Activated CD4-positive, alpha-beta T cell treated with anti-CD3 and anti-CD28 coated beads, Interleukin-2, amount 10 ng/mL, durations not matched to agents 24 days and 14 days (primary cell): Measurements from ENCODE around the gene FOXK1. TPM values are rescaled to one million over a fixed set of nuclear protein-coding genes. Genes with fewer than 3 reads are reported as not detected.

Source experiments
- DNase-seq: peaks from one replicate; pipeline ENCODE4 v3.0.0; 2022
- H3K27ac Mint-ChIP-seq: one replicate; pipeline ENCODE4 v1.8.0; 2022; ENCODE audit warnings: mild to moderate bottlenecking, mixed read lengths
- H3K27me3 Mint-ChIP-seq: one replicate; pipeline ENCODE4 v1.8.0; 2022; ENCODE audit warnings: mixed read lengths
- H3K36me3 Mint-ChIP-seq: one replicate; pipeline ENCODE4 v1.8.0; 2022; ENCODE audit warnings: low read depth, mild to moderate bottlenecking, mixed read lengths
- H3K4me1 Mint-ChIP-seq: one replicate; pipeline ENCODE4 v1.8.0; 2021; ENCODE audit warnings: mixed read lengths
- H3K4me3 Mint-ChIP-seq: one replicate; pipeline ENCODE4 v1.8.0; 2022; ENCODE audit warnings: mild to moderate bottlenecking, moderate library complexity, mixed read lengths
- H3K9me3 Mint-ChIP-seq: one replicate; pipeline ENCODE4 v1.8.0; 2021; ENCODE audit warnings: mixed read lengths
- intact Hi-C: fragments of 100-400 bp; cut with micrococcal nuclease; formaldehyde crosslinking; loops from one replicate; pipeline ENCODE4 v1.15.1; 2023
- total RNA-seq: library from RNA; stranded (reverse); gene quantifications from 2 replicates; pipeline ENCODE4 v1.2.3, GENCODE V29; 2022

The FOXK1 gene
- total RNA-seq, 1 donor from 2014 or later, result 36.6 TPM

- intact Hi-C loops, result no loop called here
- Mint-ChIP-seq H3K36me3 (peaks cover 11% of the 10 kb centered on the region), H3K4me3 (peak overlapping the region; percentile 58), H3K4me1 (peaks cover 29% of the 10 kb centered on the region), H3K9me3 (no peaks in the 10 kb centered on the region), H3K27me3 (no peaks in the 10 kb centered on the region), H3K27ac (no peak overlapping the region)
- no peak for DNase-seq
Measured at GRCh38 chr7:4726566-4726965, 44.5 kb downstream of the FOXK1 start.

GRCh38 chr7:4727914-4728705 is 46.0 kb downstream of the FOXK1 start:
- Mint-ChIP-seq H3K4me3 (no peak overlapping the region), H3K36me3 (peaks cover 18% of the 10 kb centered on the region), H3K27me3 (no peaks in the 10 kb centered on the region), H3K4me1 (peaks cover 38% of the 10 kb centered on the region), H3K27ac (no peak overlapping the region), H3K9me3 (no peaks in the 10 kb centered on the region)
- intact Hi-C loops, result no loop called here
- no peak for DNase-seq

GRCh38 chr7:4729266-4729665 is 47.2 kb downstream of the FOXK1 start:
- H3K36me3 Mint-ChIP-seq, result peaks cover 22% of the 10 kb centered on the region
- no peak overlapping the region for H3K4me3 Mint-ChIP-seq
- H3K4me1 Mint-ChIP-seq, result peaks cover 47% of the 10 kb centered on the region
- no peak overlapping the region for H3K27ac Mint-ChIP-seq
- no peak for DNase-seq
- H3K9me3 Mint-ChIP-seq, result no peaks in the 10 kb centered on the region
- H3K27me3 Mint-ChIP-seq, result no peaks in the 10 kb centered on the region
- intact Hi-C loops, result no loop called here

- intact Hi-C loops, result no loop called here
- Mint-ChIP-seq H3K9me3 (no peaks in the 10 kb centered on the region), H3K4me1 (peaks cover 41% of the 10 kb centered on the region), H3K27me3 (no peaks in the 10 kb centered on the region), H3K4me3 (no peak overlapping the region), H3K36me3 (peaks cover 20% of the 10 kb centered on the region), H3K27ac (no peak overlapping the region)
- DNase-seq, result no peak
Measured at GRCh38 chr7:4730276-4730675, 48.2 kb downstream of the FOXK1 start.

GRCh38 chr7:4730971-4731370 is 48.9 kb downstream of the FOXK1 start:
- Mint-ChIP-seq H3K27me3 (no peaks in the 10 kb centered on the region), H3K36me3 (peaks cover 23% of the 10 kb centered on the region), H3K4me3 (no peak overlapping the region), H3K27ac (no peak overlapping the region), H3K4me1 (peaks cover 36% of the 10 kb centered on the region), H3K9me3 (no peaks in the 10 kb centered on the region)
- intact Hi-C loops, result no loop called here
- no peak for DNase-seq

GRCh38 chr7:4731803-4732202 is 49.7 kb downstream of the FOXK1 start:
- Mint-ChIP-seq H3K9me3 (no peaks in the 10 kb centered on the region), H3K27ac (no peak overlapping the region), H3K36me3 (peaks cover 23% of the 10 kb centered on the region), H3K4me1 (peaks cover 33% of the 10 kb centered on the region), H3K4me3 (no peak overlapping the region), H3K27me3 (no peaks in the 10 kb centered on the region)
- DNase-seq, result no peak
- intact Hi-C loops, result no loop called here

GRCh38 chr7:4733936-4734528 is 51.9 kb downstream of the FOXK1 start:
- Mint-ChIP-seq H3K27me3 (no peaks in the 10 kb centered on the region), H3K9me3 (no peaks in the 10 kb centered on the region), H3K4me1 (peaks cover 48% of the 10 kb centered on the region), H3K36me3 (peaks cover 20% of the 10 kb centered on the region), H3K27ac (peak overlapping the region; percentile 85), H3K4me3 (peak overlapping the region; percentile 67)
- intact Hi-C loops, result loop anchor here (1.0 kb wide), 1 partner anchor 9 kb away; no protein-coding TSS in a partner anchor
- DNase-seq, result peak; percentile 80

GRCh38 chr7:4734587-4735345 is 52.7 kb downstream of the FOXK1 start:
- H3K4me1 Mint-ChIP-seq, result peaks cover 55% of the 10 kb centered on the region
- intact Hi-C loops, result loop anchor here (1.0 kb wide), 1 partner anchor 9 kb away; no protein-coding TSS in a partner anchor

GRCh38 chr7:4737300-4737699 is 55.2 kb downstream of the FOXK1 start:
- no peaks in the 10 kb centered on the region for H3K27me3 Mint-ChIP-seq
- peaks cover 54% of the 10 kb centered on the region for H3K4me1 Mint-ChIP-seq
- no peaks in the 10 kb centered on the region for H3K9me3 Mint-ChIP-seq
- intact Hi-C loops, result no loop called here
- H3K36me3 Mint-ChIP-seq, result peaks cover 28% of the 10 kb centered on the region
- peak overlapping the region; percentile 29 for H3K27ac Mint-ChIP-seq
- H3K4me3 Mint-ChIP-seq, result no peak overlapping the region
- no peak for DNase-seq

More at GRCh38 chr7:4734587-4735345, 52.7 kb downstream of the FOXK1 start:
- Mint-ChIP-seq H3K36me3 (peaks cover 22% of the 10 kb centered on the region), H3K27ac (peak overlapping the region; percentile 34), H3K27me3 (no peaks in the 10 kb centered on the region), H3K4me3 (no peak overlapping the region), H3K9me3 (no peaks in the 10 kb centered on the region)
- DNase-seq, result no peak

- Mint-ChIP-seq H3K4me1 (peaks cover 55% of the 10 kb centered on the region), H3K36me3 (peaks cover 29% of the 10 kb centered on the region), H3K4me3 (peak overlapping the region; percentile 83), H3K27me3 (no peaks in the 10 kb centered on the region), H3K9me3 (no peaks in the 10 kb centered on the region), H3K27ac (peak overlapping the region; percentile 86)
- DNase-seq, result peak; percentile 76
- intact Hi-C loops, result no loop called here
Measured at GRCh38 chr7:4738711-4739527, 56.8 kb downstream of the FOXK1 start.

GRCh38 chr7:4739528-4739992 is 57.5 kb downstream of the FOXK1 start:
- peaks cover 27% of the 10 kb centered on the region for H3K36me3 Mint-ChIP-seq
- peak; percentile 78 for DNase-seq
- no peaks in the 10 kb centered on the region for H3K9me3 Mint-ChIP-seq
- H3K27ac Mint-ChIP-seq, result peak overlapping the region; percentile 86
- peak overlapping the region; percentile 83 for H3K4me3 Mint-ChIP-seq
- no peaks in the 10 kb centered on the region for H3K27me3 Mint-ChIP-seq
- peaks cover 57% of the 10 kb centered on the region for H3K4me1 Mint-ChIP-seq
- intact Hi-C loops, result no loop called here

GRCh38 chr7:4740796-4741195 is 58.7 kb downstream of the FOXK1 start:
- Mint-ChIP-seq H3K4me3 (no peak overlapping the region), H3K9me3 (no peaks in the 10 kb centered on the region), H3K27me3 (no peaks in the 10 kb centered on the region), H3K4me1 (peaks cover 65% of the 10 kb centered on the region), H3K36me3 (peaks cover 24% of the 10 kb centered on the region), H3K27ac (no peak overlapping the region)
- intact Hi-C loops, result no loop called here
- no peak for DNase-seq

- no peaks in the 10 kb centered on the region for H3K27me3 Mint-ChIP-seq
- DNase-seq, result no peak
- H3K9me3 Mint-ChIP-seq, result no peaks in the 10 kb centered on the region
- H3K4me3 Mint-ChIP-seq, result no peak overlapping the region
- H3K4me1 Mint-ChIP-seq, result peaks cover 71% of the 10 kb centered on the region
- intact Hi-C loops, result no loop called here
- H3K27ac Mint-ChIP-seq, result peak overlapping the region; percentile 4
- peaks cover 27% of the 10 kb centered on the region for H3K36me3 Mint-ChIP-seq
Measured at GRCh38 chr7:4742051-4742573, 60.0 kb downstream of the FOXK1 start.
